ENCODE measurements around the gene KIF11.

The KIF11 gene

DNA sequence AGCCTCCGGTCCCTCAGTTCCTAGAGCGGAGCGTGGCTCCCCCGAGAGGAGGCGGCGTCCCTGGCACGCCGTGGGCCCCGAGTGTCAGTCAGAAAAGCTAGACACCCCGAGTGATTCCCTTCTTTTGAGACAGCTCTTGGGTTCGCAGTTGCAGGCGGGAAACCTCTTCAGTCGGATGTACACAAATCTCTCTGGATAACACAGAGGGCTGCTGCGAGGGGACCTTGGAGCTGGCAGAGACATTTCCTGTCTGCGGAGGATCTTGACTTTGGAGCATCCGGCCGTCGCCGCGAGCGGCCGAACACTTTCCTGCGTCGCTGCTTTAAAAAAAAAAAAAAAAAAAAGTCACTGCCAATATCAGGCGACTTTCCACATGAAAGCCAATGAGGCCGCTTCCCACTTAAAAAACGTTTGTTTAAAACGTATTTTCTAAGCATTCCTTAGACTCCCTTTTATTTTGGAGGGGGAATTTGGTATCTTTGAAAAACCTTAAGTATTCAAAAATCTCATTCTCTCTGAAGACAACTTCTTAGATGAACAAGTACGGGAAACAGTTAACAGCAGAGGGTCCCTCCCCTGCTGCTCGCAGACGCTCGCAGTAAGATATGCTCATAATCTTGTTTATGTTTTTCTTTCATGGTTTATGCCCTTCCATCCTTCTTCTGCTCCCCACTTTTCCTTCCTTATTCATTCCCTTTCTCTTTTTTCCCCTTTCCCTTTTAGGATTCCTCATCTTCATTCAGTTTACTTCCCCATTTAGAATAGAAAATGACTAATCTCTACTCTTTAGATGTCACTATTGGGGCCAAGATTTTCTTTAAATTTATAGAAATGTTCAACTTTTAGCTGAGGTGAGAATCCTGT lies 106.8 kb downstream of the KIF11 start:
- in situ Hi-C loops (cut with MboI; ENCODE audit: low sequenced_read_pairs), result no loop called here

DNA sequence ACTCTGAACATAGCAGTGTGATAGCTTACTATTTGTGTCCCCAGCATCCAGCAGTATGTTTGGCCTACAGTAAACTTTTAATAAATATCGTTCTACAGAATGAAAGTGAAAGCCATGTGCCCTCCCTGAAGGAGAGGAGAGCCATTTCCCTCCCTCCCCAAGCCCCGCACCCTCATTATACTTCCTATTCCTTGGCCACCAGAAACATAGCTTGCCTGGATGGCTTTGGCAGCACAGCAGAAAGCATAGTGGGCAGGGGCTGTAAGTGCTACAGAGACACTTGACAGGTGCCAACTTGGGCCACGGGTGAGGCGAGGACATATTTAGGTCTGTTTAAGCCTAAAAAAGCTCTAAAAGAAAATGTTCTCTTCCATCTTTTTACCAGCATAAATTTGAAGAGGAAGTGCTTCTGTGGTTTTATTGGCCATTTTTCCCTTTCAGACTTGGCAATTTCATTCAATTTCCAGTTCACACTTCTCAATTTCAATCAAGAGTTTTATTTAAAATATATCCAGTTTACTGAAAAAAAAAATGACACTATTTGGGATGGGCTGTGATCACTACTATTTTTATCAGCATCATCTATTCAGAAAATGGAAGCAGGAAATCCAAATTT lies 109.5 kb downstream of the KIF11 start:
- in situ Hi-C loops (cut with MboI; ENCODE audit: low sequenced_read_pairs), result no loop called here
